IPS-NIHi7 (cell line): ENCODE measurements around the gene FRMPD2.
"Not testable (repeated sequence)": the region's sequence is repeated elsewhere in the genome, so short reads cannot be mapped to it uniquely, and the experiment has no call there.

Experiments used
- DNase-seq: peaks from one replicate; pipeline ENCODE4 v3.0.0; 2012; ENCODE audit warnings: mixed read lengths; ENCODE audit errors: extremely low spot score

The FRMPD2 gene

DNA sequence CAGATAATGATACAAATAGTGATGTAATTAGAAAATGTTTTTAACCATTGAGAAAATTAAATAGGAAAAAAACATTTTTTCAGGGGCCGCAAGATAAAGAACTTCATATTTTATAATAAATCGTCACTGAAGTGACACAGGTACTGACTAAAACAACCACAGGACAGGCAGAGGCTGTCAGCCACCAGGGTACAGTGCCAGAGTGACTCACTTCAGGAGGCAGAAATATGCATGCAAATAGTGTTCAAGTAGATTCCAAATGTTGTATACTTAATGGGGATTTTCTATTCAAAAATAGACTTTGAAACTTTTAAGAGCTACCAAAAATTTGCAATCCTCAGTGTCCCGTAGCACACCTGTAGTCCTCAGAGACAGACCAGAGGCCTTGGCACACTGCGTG lies 68.6 kb downstream of the FRMPD2 start:
- DNase-seq: no peak

DNA sequence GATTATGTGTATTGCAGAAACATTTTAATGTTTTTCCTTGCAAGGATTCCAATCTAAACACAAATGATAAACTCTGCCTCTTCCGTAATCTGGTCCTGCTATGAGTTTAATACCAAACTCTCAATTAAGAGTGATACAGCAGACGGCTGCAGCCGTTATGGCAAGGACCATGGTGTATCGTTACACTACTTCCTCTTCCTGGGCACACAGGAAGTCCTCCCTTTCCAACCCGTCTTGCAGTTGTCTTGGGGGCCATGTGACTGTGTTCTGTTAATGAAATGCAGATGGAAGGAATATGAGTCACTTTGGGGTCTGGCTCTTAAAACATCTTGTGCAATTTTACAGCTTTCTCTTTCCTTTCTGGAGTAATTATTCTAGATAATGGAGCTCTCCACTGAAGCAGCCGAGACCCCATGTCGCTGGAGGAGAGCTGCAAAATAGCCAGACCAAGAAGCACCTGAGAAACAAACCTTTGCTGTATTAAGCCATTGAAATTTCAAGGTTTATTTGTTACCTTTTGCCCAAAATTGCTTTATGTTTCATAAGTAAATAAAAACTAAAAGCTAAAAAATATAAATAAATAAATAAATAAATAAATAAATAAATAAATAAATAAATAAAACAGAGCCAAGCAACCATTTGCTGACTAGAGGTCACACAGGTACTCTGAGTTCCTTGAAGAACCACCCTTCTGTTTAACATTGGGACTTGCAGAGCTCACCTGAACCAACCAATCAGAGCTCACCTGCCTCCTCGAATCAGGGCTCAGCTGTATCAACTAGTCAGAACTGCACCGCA lies 74.7 kb downstream of the FRMPD2 start:
- DNase-seq: no peak

DNA sequence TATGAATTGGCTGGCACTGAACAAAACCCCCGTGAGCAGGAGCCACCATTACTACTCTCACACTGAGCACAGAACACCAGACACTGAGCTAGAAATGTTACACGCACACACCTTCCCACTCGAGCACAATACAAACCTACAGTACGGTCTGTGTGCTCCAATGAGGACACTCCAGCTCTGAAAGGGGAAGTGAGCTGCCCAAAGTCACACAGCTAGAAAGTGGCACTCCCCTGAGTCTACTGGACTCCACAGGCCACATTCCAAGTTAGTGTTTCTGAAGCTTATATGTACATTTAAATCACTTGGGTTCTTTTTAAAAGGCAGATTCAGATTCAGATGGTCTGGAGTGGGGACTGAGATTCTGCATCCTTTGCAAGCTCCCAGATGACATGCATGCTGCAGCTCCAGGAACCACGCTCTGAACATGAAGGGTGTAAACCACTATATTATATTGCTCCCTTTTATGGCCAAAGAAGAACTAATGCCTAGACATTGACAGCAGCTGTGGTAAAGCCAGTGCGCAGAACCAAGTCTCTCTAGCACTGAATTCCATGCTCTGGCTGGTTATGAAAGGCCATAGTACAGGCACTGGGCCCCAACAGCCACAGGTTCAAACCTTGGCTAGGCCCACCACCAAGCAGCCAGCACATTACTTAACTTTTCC lies 77.1 kb downstream of the FRMPD2 start:
- DNase-seq: no peak

DNA sequence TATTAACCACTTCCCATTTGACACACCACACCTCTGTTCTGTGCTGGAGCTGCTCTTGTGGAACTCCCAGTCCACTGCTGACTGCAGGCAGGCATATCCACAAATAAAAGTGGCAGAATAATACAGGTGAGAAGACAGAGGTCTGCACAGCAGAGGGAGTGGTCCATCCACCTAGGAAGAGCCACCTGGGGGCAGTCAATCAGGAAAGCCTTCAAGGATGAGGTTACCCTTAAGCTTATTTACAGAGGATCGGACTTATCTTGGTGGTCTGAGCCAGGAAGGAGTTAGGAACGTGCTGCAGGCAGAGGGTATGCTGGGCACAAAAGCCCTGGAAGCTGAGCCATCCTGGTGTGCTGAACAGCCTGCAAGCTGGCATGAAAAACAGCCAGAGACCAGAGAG lies 78.7 kb downstream of the FRMPD2 start:
- DNase-seq: peak; percentile 18

DNA sequence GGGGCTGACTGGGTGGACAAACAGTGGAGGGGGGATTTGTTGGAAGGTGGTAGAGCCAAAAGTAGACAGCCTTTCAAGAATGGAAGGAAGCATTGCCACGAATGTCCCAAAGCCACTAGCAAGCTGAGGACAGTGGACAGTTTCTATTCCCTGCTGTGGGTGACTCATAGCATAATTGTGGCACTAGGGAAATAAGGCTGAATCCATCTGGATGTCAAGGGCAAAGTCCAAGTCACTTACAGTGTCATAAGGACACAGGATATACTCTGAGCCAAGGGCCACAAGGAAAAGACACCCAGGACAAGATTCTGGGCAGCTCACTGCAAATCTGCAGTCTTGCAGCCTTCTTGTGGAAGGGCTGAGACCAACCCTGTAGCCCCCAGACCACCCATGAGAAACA lies 79.7 kb downstream of the FRMPD2 start:
- no peak for DNase-seq

- no peak for DNase-seq
Measured at GRCh38 chr10:48193556-48193955, 80.9 kb downstream of the FRMPD2 start.

DNA sequence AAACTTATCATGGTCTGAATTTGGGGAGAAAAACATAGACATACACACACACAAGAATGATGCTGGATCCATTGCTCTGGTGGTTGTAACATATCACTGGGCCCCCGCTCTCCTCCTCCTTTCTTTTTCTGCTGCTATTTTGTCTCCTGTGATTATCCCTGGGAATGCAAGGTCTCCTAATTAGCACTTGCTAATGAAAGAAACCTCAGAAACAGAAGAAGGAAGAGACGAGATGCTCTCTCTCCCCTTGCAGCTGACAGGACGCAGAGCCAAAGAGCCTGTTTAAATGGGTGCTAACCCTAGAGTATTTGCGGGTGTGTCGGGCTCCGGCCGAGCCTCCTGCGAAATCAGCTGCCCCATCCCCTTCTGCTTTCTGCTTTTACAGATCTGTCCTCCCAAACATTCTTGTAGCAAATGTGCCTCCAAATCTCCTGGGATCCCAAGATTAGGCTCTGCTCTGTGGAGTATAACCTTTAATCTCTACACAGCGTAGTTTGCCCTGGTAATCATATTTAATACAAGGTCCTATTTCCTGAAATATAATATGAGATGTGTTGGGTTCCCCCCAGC lies 81.5 kb downstream of the FRMPD2 start:
- peak; percentile 14 for DNase-seq

- no peak for DNase-seq
Measured at GRCh38 chr10:48187713-48188485, 86.6 kb downstream of the FRMPD2 start.

- no peak for DNase-seq
Measured at GRCh38 chr10:48187126-48187525, 87.4 kb downstream of the FRMPD2 start.

- DNase-seq: not testable (repeated sequence)
Measured at GRCh38 chr10:48186264-48186804, 88.2 kb downstream of the FRMPD2 start.

DNA sequence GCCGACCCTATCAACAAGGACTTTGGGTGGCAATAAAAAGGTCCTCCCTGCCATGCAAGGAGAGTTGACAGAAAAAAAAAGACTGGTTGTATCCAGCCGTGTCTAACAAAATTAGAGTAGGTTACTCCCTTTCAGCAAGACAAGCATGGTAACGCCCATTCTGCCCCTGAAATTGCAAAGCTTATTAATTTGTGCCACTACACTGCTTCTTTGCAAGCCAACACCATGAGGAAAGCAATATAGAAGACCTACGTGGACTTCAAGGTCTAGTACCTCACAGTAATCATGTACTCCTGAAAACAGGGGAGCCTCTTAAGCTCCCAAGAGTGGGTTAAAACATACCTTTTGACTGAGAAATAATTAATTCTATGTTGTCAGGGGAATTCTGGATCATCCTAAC lies 90.3 kb downstream of the FRMPD2 start:
- DNase-seq: no peak

- not testable (repeated sequence) for DNase-seq
Measured at GRCh38 chr10:48172715-48173114, 101.8 kb downstream of the FRMPD2 start.

- not testable (repeated sequence) for DNase-seq
Measured at GRCh38 chr10:48160670-48161069, 113.8 kb downstream of the FRMPD2 start.

- DNase-seq: not testable (repeated sequence)
Measured at GRCh38 chr10:48160163-48160562, 114.3 kb downstream of the FRMPD2 start.

- not testable (repeated sequence) for DNase-seq
Measured at GRCh38 chr10:48154211-48155140, 120.0 kb downstream of the FRMPD2 start.

DNA sequence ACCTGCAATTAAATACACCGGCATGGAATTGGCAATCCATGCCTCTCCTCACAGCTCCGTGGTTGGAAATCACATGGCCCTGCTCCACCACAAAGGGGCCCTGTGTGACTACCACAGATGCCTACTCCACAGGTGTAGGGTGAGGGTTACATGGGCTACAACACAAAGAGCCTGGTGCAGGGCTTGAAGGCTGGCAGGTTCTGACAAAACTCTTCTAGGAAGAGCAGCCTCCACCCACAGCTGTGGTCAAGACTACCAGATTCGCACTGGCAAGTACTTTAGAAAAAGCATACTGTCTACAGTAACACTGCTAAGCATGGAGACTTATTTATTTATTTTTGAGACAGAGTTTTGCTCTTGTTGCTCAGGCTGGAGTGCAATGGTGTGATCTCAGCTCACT lies 126.9 kb downstream of the FRMPD2 start:
- DNase-seq: not testable (repeated sequence)

GRCh38 chr10:48143721-48144642 lies 130.5 kb downstream of the FRMPD2 start:
- DNase-seq: not testable (repeated sequence)

DNA sequence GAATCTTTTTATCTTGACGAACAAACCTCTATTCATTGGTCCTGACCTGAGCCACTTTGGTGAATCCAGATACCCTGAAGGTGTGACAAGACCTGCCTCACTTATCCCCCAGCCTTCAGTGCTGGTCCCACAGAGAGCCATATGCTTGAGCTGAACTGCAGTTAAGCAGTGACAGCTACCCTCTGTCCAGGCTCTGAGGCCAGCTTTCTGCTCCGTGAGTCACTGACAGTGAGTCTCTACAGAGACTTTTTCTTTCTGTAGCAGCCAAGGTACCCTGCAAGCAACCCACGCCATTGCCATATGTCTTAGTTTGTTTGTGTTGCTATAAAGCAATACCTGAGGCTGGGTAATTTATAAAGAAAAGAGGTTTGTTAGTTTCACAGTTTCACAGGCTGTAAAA lies 133.5 kb downstream of the FRMPD2 start:
- not testable (repeated sequence) for DNase-seq
